ENCODE results near the gene TMEM131.
"Not testable (repeated sequence)": the region's sequence is repeated elsewhere in the genome, so short reads cannot be mapped to it uniquely, and the experiment has no call there.

TMEM131 gene

GRCh38 chr2:97826266-97826847, 169.4 kb downstream of the TMEM131 start:
- in situ Hi-C loops (cut with MboI; ENCODE audit: low sequenced_read_pairs) = not testable (repeated sequence)

- in situ Hi-C loops (cut with MboI; ENCODE audit: low sequenced_read_pairs) = not testable (repeated sequence)
Observed at GRCh38 chr2:97824011-97824410, 171.7 kb downstream of the TMEM131 start.

- in situ Hi-C loops (cut with MboI; ENCODE audit: low sequenced_read_pairs) = not testable (repeated sequence)
Observed at GRCh38 chr2:97821862-97822261, 173.9 kb downstream of the TMEM131 start.

- in situ Hi-C loops (cut with MboI; ENCODE audit: low sequenced_read_pairs) = no loop called here
Observed at GRCh38 chr2:97819754-97820153, 176.0 kb downstream of the TMEM131 start.

- in situ Hi-C loops (cut with MboI; ENCODE audit: low sequenced_read_pairs) = no loop called here
Observed at GRCh38 chr2:97816411-97816810, 179.3 kb downstream of the TMEM131 start.

- in situ Hi-C loops (cut with MboI; ENCODE audit: low sequenced_read_pairs) = no loop called here
Observed at GRCh38 chr2:97812931-97813330, 182.8 kb downstream of the TMEM131 start.

GRCh38 chr2:97808816-97809215, 186.9 kb downstream of the TMEM131 start:
- in situ Hi-C loops (cut with MboI; ENCODE audit: low sequenced_read_pairs) = loop anchor here (10.0 kb wide), 1 partner anchor 576 kb away; no protein-coding TSS in a partner anchor

- in situ Hi-C loops (cut with MboI; ENCODE audit: low sequenced_read_pairs) = loop anchor here (10.0 kb wide), 1 partner anchor 578 kb away; no protein-coding TSS in a partner anchor
Observed at GRCh38 chr2:97806738-97807618, 188.8 kb downstream of the TMEM131 start.

- in situ Hi-C loops (cut with MboI; ENCODE audit: low sequenced_read_pairs) = loop anchor here (10.0 kb wide), 1 partner anchor 579 kb away; no protein-coding TSS in a partner anchor
Observed at GRCh38 chr2:97805776-97806175, 190.0 kb downstream of the TMEM131 start.

- in situ Hi-C loops (cut with MboI; ENCODE audit: low sequenced_read_pairs) = loop anchor here (10.0 kb wide), 1 partner anchor 584 kb away; no protein-coding TSS in a partner anchor
Observed at GRCh38 chr2:97801028-97801427, 194.7 kb downstream of the TMEM131 start.

- in situ Hi-C loops (cut with MboI; ENCODE audit: low sequenced_read_pairs) = no loop called here
Observed at GRCh38 chr2:97798416-97798815, 197.3 kb downstream of the TMEM131 start.

GRCh38 chr2:97797355-97797754, 198.4 kb downstream of the TMEM131 start:
- in situ Hi-C loops (cut with MboI; ENCODE audit: low sequenced_read_pairs) = no loop called here

GRCh38 chr2:97796465-97797126, 199.2 kb downstream of the TMEM131 start:
- in situ Hi-C loops (cut with MboI; ENCODE audit: low sequenced_read_pairs) = no loop called here

GRCh38 chr2:97792416-97792815, 203.3 kb downstream of the TMEM131 start:
- in situ Hi-C loops (cut with MboI; ENCODE audit: low sequenced_read_pairs) = no loop called here

- in situ Hi-C loops (cut with MboI; ENCODE audit: low sequenced_read_pairs) = no loop called here
Observed at GRCh38 chr2:97788986-97789644, 206.6 kb downstream of the TMEM131 start.

- in situ Hi-C loops (cut with MboI; ENCODE audit: low sequenced_read_pairs) = no loop called here
Observed at GRCh38 chr2:97785818-97786217, 209.9 kb downstream of the TMEM131 start.

- in situ Hi-C loops (cut with MboI; ENCODE audit: low sequenced_read_pairs) = no loop called here
Observed at GRCh38 chr2:97784953-97785352, 210.8 kb downstream of the TMEM131 start.

- in situ Hi-C loops (cut with MboI; ENCODE audit: low sequenced_read_pairs) = no loop called here
Observed at GRCh38 chr2:97781981-97782380, 213.8 kb downstream of the TMEM131 start.

- in situ Hi-C loops (cut with MboI; ENCODE audit: low sequenced_read_pairs) = no loop called here
Observed at GRCh38 chr2:97779141-97779540, 216.6 kb downstream of the TMEM131 start.

- in situ Hi-C loops (cut with MboI; ENCODE audit: low sequenced_read_pairs) = no loop called here
Observed at GRCh38 chr2:97775074-97775473, 220.7 kb downstream of the TMEM131 start.

GRCh38 chr2:97774425-97774824, 221.3 kb downstream of the TMEM131 start:
- in situ Hi-C loops (cut with MboI; ENCODE audit: low sequenced_read_pairs) = no loop called here

Measured in HL-60/S4 treated with retinoic acid at 250 ng/mL for 4 days and 3 days (cell line).